HepG2 (cell line): Measurements from ENCODE around the gene GHR. TPM values are rescaled to one million over a fixed set of nuclear protein-coding genes. Genes with fewer than 3 reads are reported as not detected.

Source experiments
- HCFC1 ChIP-seq: fragments of 150-350 bp; IDR thresholded peaks from 2 replicates; pipeline ENCODE4 v1.6.1; 2014; ENCODE audit warnings: low read depth, low read length
- HDAC1 ChIP-seq: sonication (generic); formaldehyde crosslinking; IDR thresholded peaks from 2 replicates; pipeline ENCODE4 v1.5.1; 2020; ENCODE audit warnings: mild to moderate bottlenecking, missing genetic modification reagents
- SP2 ChIP-seq: sonication (generic); formaldehyde crosslinking; IDR thresholded peaks from 2 replicates; pipeline ENCODE4 v1.5.1; 2020; ENCODE audit warnings: mild to moderate bottlenecking, missing genetic modification reagents
- TEAD2 ChIP-seq: sonication (generic); formaldehyde crosslinking; IDR thresholded peaks from 2 replicates; pipeline ENCODE4 v1.9.0; 2021; ENCODE audit warnings: missing genetic modification reagents
- ZNF605 ChIP-seq: sonication (generic); formaldehyde crosslinking; IDR thresholded peaks from 2 replicates; pipeline ENCODE4 v1.8.0; 2022; ENCODE audit warnings: mild to moderate bottlenecking, missing genetic modification reagents
- polyA plus RNA-seq, 8 experiments: library from polyadenylated mRNA; depleted of rRNA in 3 of 8; stranded (reverse) in 7 of 8; unstranded in 1 of 8; fragments of >200 nt; fragmentation: Illumina TruSeq in 4 of 8; extraction: Trizol in 4 of 8; gene quantifications; 2 replicates each; pipeline versions ENCODE4 v1.2.1 to v1.2.3, GENCODE V29; 2011 to 2016; ENCODE audit warnings: low read depth in 4 of 8, missing spikeins in 1 of 8, mixed read lengths in 1 of 8; ENCODE audit not compliant: insufficient read depth in 1 of 8
- total RNA-seq, 5 experiments: library from RNA; depleted of rRNA; stranded (reverse); fragments of >200 nt; fragmentation: Illumina TruSeq; extraction: Trizol; gene quantifications; 2 replicates each; pipeline ENCODE4 v1.2.3, GENCODE V29; 2016; ENCODE audit warnings: low read depth in 1 of 5
- TF ChIP-seq, protein P1 (sequence below): sonication (generic); formaldehyde crosslinking; IDR thresholded peaks from 2 replicates; pipeline ENCODE4 v1.4.0; 2020; ENCODE audit warnings: missing genetic modification reagents
- TF ChIP-seq, protein P2 (sequence below): sonication (generic); formaldehyde crosslinking; IDR thresholded peaks from 2 replicates; pipeline ENCODE4 v1.4.0; 2020; ENCODE audit warnings: mild to moderate bottlenecking, missing genetic modification reagents
- TF ChIP-seq, protein P3 (sequence below): sonication (generic); formaldehyde crosslinking; IDR thresholded peaks from 2 replicates; pipeline ENCODE4 v1.4.0; 2020; ENCODE audit warnings: missing genetic modification reagents, borderline replicate concordance

The GHR gene
- total and polyA plus RNA-seq, 2 of the 13 experiments (the other 11 are each of a cell fraction or from before 2014, with no cell fraction given) = 0.07 TPM; not detected in 1

DNA sequence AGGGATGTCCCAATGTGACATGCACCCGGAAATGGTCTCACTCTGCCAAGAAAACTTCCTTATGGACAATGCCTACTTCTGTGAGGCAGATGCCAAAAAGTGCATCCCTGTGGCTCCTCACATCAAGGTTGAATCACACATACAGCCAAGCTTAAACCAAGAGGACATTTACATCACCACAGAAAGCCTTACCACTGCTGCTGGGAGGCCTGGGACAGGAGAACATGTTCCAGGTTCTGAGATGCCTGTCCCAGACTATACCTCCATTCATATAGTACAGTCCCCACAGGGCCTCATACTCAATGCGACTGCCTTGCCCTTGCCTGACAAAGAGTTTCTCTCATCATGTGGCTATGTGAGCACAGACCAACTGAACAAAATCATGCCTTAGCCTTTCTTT is 295.8 kb downstream of the GHR start (continued):
- TF ChIP-seq, protein P1, sequence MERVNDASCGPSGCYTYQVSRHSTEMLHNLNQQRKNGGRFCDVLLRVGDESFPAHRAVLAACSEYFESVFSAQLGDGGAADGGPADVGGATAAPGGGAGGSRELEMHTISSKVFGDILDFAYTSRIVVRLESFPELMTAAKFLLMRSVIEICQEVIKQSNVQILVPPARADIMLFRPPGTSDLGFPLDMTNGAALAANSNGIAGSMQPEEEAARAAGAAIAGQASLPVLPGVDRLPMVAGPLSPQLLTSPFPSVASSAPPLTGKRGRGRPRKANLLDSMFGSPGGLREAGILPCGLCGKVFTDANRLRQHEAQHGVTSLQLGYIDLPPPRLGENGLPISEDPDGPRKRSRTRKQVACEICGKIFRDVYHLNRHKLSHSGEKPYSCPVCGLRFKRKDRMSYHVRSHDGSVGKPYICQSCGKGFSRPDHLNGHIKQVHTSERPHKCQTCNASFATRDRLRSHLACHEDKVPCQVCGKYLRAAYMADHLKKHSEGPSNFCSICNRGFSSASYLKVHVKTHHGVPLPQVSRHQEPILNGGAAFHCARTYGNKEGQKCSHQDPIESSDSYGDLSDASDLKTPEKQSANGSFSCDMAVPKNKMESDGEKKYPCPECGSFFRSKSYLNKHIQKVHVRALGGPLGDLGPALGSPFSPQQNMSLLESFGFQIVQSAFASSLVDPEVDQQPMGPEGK (CRISPR knock-in tag) = no peak
- TF ChIP-seq TEAD2 (CRISPR knock-in tag) = no peak
- TF ChIP-seq, protein P2, sequence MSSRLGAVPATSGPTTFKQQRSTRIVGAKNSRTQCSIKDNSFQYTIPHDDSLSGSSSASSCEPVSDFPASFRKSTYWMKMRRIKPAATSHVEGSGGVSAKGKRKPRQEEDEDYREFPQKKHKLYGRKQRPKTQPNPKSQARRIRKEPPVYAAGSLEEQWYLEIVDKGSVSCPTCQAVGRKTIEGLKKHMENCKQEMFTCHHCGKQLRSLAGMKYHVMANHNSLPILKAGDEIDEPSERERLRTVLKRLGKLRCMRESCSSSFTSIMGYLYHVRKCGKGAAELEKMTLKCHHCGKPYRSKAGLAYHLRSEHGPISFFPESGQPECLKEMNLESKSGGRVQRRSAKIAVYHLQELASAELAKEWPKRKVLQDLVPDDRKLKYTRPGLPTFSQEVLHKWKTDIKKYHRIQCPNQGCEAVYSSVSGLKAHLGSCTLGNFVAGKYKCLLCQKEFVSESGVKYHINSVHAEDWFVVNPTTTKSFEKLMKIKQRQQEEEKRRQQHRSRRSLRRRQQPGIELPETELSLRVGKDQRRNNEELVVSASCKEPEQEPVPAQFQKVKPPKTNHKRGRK (CRISPR knock-in tag) = no peak
- no peak for TF ChIP-seq HDAC1 (CRISPR knock-in tag)
- no peak for TF ChIP-seq HCFC1
- TF ChIP-seq ZNF605 (CRISPR knock-in tag) = no peak
- TF ChIP-seq, protein P3, sequence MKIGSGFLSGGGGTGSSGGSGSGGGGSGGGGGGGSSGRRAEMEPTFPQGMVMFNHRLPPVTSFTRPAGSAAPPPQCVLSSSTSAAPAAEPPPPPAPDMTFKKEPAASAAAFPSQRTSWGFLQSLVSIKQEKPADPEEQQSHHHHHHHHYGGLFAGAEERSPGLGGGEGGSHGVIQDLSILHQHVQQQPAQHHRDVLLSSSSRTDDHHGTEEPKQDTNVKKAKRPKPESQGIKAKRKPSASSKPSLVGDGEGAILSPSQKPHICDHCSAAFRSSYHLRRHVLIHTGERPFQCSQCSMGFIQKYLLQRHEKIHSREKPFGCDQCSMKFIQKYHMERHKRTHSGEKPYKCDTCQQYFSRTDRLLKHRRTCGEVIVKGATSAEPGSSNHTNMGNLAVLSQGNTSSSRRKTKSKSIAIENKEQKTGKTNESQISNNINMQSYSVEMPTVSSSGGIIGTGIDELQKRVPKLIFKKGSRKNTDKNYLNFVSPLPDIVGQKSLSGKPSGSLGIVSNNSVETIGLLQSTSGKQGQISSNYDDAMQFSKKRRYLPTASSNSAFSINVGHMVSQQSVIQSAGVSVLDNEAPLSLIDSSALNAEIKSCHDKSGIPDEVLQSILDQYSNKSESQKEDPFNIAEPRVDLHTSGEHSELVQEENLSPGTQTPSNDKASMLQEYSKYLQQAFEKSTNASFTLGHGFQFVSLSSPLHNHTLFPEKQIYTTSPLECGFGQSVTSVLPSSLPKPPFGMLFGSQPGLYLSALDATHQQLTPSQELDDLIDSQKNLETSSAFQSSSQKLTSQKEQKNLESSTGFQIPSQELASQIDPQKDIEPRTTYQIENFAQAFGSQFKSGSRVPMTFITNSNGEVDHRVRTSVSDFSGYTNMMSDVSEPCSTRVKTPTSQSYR (CRISPR knock-in tag) = no peak
- TF ChIP-seq SP2 (CRISPR knock-in tag) = no peak
